Measurements from ENCODE around the gene METTL25.

METTL25 gene

DNA sequence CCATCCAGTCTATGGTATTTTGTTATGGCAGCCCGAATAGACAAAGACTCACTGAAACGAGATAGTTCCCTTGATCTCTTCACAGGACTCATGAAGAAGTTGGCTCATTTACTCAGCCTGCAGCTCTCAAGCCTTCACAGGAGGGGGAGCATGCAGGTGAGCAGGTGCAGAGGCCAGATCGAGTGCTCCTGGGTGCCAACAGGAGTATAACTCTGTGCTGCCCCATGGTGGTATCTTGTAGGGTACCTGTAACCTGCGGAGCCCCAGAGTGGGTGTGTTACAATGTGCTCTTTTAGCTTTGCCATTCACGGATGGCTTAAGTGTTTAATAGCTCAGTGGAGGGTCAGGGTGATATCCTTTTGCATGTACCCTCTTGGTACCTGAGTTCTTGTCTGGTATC, 159.5 kb downstream of the METTL25 start:
- H3K27me3 ChIP-seq (ENCODE audit: insufficient read depth, low read depth) = no peaks in the 10 kb centered on the region
- no peak overlapping the region for H3K27ac ChIP-seq
- TF ChIP-seq, protein P1, sequence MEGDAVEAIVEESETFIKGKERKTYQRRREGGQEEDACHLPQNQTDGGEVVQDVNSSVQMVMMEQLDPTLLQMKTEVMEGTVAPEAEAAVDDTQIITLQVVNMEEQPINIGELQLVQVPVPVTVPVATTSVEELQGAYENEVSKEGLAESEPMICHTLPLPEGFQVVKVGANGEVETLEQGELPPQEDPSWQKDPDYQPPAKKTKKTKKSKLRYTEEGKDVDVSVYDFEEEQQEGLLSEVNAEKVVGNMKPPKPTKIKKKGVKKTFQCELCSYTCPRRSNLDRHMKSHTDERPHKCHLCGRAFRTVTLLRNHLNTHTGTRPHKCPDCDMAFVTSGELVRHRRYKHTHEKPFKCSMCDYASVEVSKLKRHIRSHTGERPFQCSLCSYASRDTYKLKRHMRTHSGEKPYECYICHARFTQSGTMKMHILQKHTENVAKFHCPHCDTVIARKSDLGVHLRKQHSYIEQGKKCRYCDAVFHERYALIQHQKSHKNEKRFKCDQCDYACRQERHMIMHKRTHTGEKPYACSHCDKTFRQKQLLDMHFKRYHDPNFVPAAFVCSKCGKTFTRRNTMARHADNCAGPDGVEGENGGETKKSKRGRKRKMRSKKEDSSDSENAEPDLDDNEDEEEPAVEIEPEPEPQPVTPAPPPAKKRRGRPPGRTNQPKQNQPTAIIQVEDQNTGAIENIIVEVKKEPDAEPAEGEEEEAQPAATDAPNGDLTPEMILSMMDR (conservative IDR thresholded peaks at IDR 0.05; ENCODE audit: low read depth, low read length) = no peak
- no peaks in the 10 kb centered on the region for H4K20me1 ChIP-seq (ENCODE audit: insufficient read depth)
- H3K79me2 ChIP-seq (ENCODE audit: insufficient read depth, low read depth) = no peaks in the 10 kb centered on the region
- no peaks in the 10 kb centered on the region for H3K36me3 ChIP-seq (ENCODE audit: insufficient read depth)
- H3K4me2 ChIP-seq = no peak overlapping the region
- H3K4me1 ChIP-seq (ENCODE audit: low read depth, poor library complexity, severe bottlenecking) = peaks cover 4% of the 10 kb centered on the region
- H3K4me3 ChIP-seq (IDR thresholded peaks at IDR 0.05; ENCODE audit: insufficient read depth, low read depth, low read length) = no peak overlapping the region
- H2AFZ ChIP-seq (ENCODE audit: low read depth) = no peak overlapping the region
- H3K9ac ChIP-seq = no peak overlapping the region

DNA sequence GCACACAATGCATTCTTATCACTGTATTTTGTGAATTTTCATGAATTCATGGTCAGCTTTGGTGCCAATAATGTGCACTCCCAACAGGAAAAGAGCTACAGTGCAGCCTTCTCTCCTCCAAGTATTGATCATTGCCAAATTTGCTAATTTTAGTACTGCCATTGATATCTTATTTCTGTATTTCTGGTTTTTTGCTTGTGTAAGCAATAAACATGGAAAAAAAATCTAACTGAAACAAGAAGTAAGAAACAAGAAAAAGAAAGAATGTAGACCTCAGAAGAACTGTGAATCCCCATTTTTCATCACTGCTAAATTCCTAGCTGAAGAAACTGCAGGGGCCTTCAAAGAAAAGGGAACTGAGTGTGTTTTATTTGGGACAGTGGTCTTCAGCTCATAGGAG, 161.2 kb downstream of the METTL25 start:
- H3K4me3 ChIP-seq (IDR thresholded peaks at IDR 0.05; ENCODE audit: insufficient read depth, low read depth, low read length) = no peak overlapping the region
- H3K79me2 ChIP-seq (ENCODE audit: insufficient read depth, low read depth) = no peaks in the 10 kb centered on the region
- no peak overlapping the region for H3K4me2 ChIP-seq
- H3K27me3 ChIP-seq (ENCODE audit: insufficient read depth, low read depth) = no peaks in the 10 kb centered on the region
- no peak overlapping the region for H2AFZ ChIP-seq (ENCODE audit: low read depth)
- H4K20me1 ChIP-seq (ENCODE audit: insufficient read depth) = no peaks in the 10 kb centered on the region
- no peaks in the 10 kb centered on the region for H3K36me3 ChIP-seq (ENCODE audit: insufficient read depth)
- peaks cover 4% of the 10 kb centered on the region for H3K4me1 ChIP-seq (ENCODE audit: low read depth, poor library complexity, severe bottlenecking)
- no peak overlapping the region for H3K27ac ChIP-seq
- TF ChIP-seq, protein P1 (conservative IDR thresholded peaks at IDR 0.05; ENCODE audit: low read depth, low read length) = no peak
- H3K9ac ChIP-seq = no peak overlapping the region

DNA sequence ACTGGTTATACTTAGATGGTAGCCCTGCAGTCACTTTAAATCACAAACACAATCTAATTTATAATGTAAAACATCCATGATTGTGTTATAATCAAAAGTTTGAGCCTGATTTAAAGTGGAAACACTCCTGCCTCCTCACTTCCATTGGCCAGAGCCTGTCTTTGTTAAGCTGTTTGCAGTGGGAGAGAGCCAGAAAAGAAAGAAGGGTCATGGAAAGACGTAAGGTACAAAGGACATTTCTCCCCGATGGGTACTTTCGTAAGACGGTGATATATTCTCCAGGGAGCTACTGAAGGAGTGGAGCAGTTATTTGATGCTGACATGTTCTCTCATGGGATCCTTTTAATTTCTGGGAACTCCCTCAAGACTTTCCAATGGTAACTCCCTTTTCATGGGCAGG, 164.0 kb downstream of the METTL25 start:
- H3K27ac ChIP-seq = no peak overlapping the region
- H3K4me2 ChIP-seq = no peak overlapping the region
- no peaks in the 10 kb centered on the region for H3K27me3 ChIP-seq (ENCODE audit: insufficient read depth, low read depth)
- peaks cover 4% of the 10 kb centered on the region for H3K4me1 ChIP-seq (ENCODE audit: low read depth, poor library complexity, severe bottlenecking)
- H3K4me3 ChIP-seq (IDR thresholded peaks at IDR 0.05; ENCODE audit: insufficient read depth, low read depth, low read length) = no peak overlapping the region
- no peak overlapping the region for H3K9ac ChIP-seq
- H4K20me1 ChIP-seq (ENCODE audit: insufficient read depth) = no peaks in the 10 kb centered on the region
- H2AFZ ChIP-seq (ENCODE audit: low read depth) = no peak overlapping the region
- H3K36me3 ChIP-seq (ENCODE audit: insufficient read depth) = no peaks in the 10 kb centered on the region
- no peaks in the 10 kb centered on the region for H3K79me2 ChIP-seq (ENCODE audit: insufficient read depth, low read depth)
- TF ChIP-seq, protein P1 (conservative IDR thresholded peaks at IDR 0.05; ENCODE audit: low read depth, low read length) = no peak

DNA sequence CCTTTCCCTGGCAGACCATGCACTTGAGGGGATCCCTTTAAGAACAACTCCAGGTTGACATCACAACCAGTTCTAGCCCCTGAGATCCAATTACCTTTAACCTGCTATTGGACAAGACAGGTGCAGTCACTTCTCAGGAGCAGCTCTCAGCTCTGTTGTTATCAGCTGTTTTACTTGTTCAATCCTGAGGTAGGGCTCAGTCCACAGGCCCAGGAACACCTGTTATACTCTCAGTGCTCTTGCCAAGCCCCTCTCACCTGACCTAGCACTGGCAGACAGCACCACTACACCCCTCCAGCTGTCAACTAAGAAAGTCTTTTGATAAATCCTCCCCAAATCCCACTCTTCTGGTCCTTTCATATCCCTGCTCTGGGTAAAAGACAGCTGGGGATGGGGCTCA, 164.4 kb downstream of the METTL25 start:
- Histone ChIP-seq H3K27me3 (ENCODE audit: insufficient read depth, low read depth) (no peaks in the 10 kb centered on the region), H3K4me2 (no peak overlapping the region), H3K27ac (no peak overlapping the region), H3K4me1 (ENCODE audit: low read depth, poor library complexity, severe bottlenecking) (peaks cover 4% of the 10 kb centered on the region), H3K79me2 (ENCODE audit: insufficient read depth, low read depth) (no peaks in the 10 kb centered on the region), H4K20me1 (ENCODE audit: insufficient read depth) (no peaks in the 10 kb centered on the region), H3K9ac (no peak overlapping the region), H2AFZ (ENCODE audit: low read depth) (no peak overlapping the region), H3K4me3 (IDR thresholded peaks at IDR 0.05; ENCODE audit: insufficient read depth, low read depth, low read length) (no peak overlapping the region), H3K36me3 (ENCODE audit: insufficient read depth) (no peaks in the 10 kb centered on the region)
- TF ChIP-seq, protein P1 (conservative IDR thresholded peaks at IDR 0.05; ENCODE audit: low read depth, low read length) = no peak

All from KMS-11 (cell line).